Measurements from ENCODE around the gene SH2D7. TPM values are rescaled to one million over a fixed set of nuclear protein-coding genes. Genes with fewer than 3 reads are reported as not detected.

The SH2D7 gene
- total RNA-seq, 1 experiment from 2014 or later, result not detected

DNA sequence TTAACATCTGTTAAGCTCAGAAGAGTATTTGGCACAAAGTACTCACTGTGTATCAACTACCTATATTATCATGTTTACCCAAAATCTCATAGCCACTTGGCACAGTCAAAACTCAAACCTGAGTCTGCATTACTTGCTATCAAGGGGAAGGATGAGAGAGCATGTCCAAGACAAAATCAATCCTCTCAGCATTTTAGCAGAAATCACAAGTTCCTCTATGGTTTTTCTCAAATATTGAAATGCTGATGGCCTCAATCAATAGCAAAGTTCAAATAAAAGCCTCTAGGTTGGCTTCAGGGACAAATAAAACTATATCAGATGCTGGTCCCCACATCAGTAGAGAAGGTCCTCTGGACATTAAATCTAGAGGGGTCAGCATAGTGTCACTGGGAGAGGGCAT is 29.1 kb upstream of the SH2D7 start:
- Histone ChIP-seq H3K9me2 (ENCODE audit: insufficient read depth) (no peaks in the 10 kb centered on the region), H3K9me3 (ENCODE audit: insufficient read depth, low read depth) (no peaks in the 10 kb centered on the region), H3K27ac (no peak overlapping the region), H3K36me3 (ENCODE audit: low read depth) (no peaks in the 10 kb centered on the region), H3F3A (ENCODE audit: insufficient read depth, low read depth) (peaks cover 15% of the 10 kb centered on the region; the same call in 1 of the 2 replicates), H3K4me3 (no peak overlapping the region), H3K27me3 (ENCODE audit: insufficient read depth, low read depth) (no peaks in the 10 kb centered on the region), H3K4me1 (replicated peaks; ENCODE audit: insufficient read depth) (peaks cover 58% of the 10 kb centered on the region), H4K20me1 (ENCODE audit: insufficient read depth) (no peaks in the 10 kb centered on the region; the same call in 1 of the 2 replicates), H2AFZ (no peak overlapping the region), H3K79me2 (ENCODE audit: low read depth) (peaks cover 23% of the 10 kb centered on the region), H3K4me2 (no peak overlapping the region)
- no peak for DNase-seq
- POLR2A ChIA-PET (ENCODE audit: unreplicated experiment), result interaction anchor here (0.7 kb wide), 1 partner anchor 55 kb away, joined by 4 read pairs; no protein-coding TSS in a partner anchor
- TF ChIP-seq CTCF (conservative IDR thresholded peaks at IDR 0.05) (no peak), EZH2 (IDR thresholded peaks at IDR 0.05; ENCODE audit: low read depth) (no peak)
- intact Hi-C loops (cut with micrococcal nuclease; ENCODE audit: unreplicated experiment), result no loop called here
- CTCF ChIA-PET, result no interaction called here
- no TSS peak for BruUV-seq (replicated peaks)

GRCh38 chr15:78063970-78064385 is 28.4 kb upstream of the SH2D7 start:
- no peaks in the 10 kb centered on the region; the same call in 1 of the 2 replicates for H4K20me1 ChIP-seq (ENCODE audit: insufficient read depth)
- CTCF ChIA-PET, result no interaction called here
- H3K4me1 ChIP-seq (replicated peaks; ENCODE audit: insufficient read depth), result peaks cover 52% of the 10 kb centered on the region
- H3K9me2 ChIP-seq (ENCODE audit: insufficient read depth), result no peaks in the 10 kb centered on the region
- H3K27me3 ChIP-seq (ENCODE audit: insufficient read depth, low read depth), result no peaks in the 10 kb centered on the region
- H3K9me3 ChIP-seq (ENCODE audit: insufficient read depth, low read depth), result no peaks in the 10 kb centered on the region
- intact Hi-C loops (cut with micrococcal nuclease; ENCODE audit: unreplicated experiment), result no loop called here
- no peak overlapping the region for H3K4me2 ChIP-seq
- no peaks in the 10 kb centered on the region for H3K36me3 ChIP-seq (ENCODE audit: low read depth)
- BruUV-seq (replicated peaks), result no TSS peak
- H2AFZ ChIP-seq, result no peak overlapping the region
- peaks cover 23% of the 10 kb centered on the region for H3K79me2 ChIP-seq (ENCODE audit: low read depth)
- no peak overlapping the region for H3K27ac ChIP-seq
- H3K4me3 ChIP-seq, result no peak overlapping the region
- H3F3A ChIP-seq (ENCODE audit: insufficient read depth, low read depth), result peaks cover 15% of the 10 kb centered on the region; the same call in 1 of the 2 replicates
- TF ChIP-seq CTCF (conservative IDR thresholded peaks at IDR 0.05), result no peak
- no peak for TF ChIP-seq EZH2 (IDR thresholded peaks at IDR 0.05; ENCODE audit: low read depth)
- no peak for DNase-seq
- POLR2A ChIA-PET (ENCODE audit: unreplicated experiment), result no interaction called here

- H3F3A ChIP-seq (ENCODE audit: insufficient read depth, low read depth), result peaks cover 15% of the 10 kb centered on the region; the same call in 1 of the 2 replicates
- peak overlapping the region; percentile 56 for H3K4me2 ChIP-seq
- no peak overlapping the region for H2AFZ ChIP-seq
- POLR2A ChIA-PET (ENCODE audit: unreplicated experiment), result no interaction called here
- no peaks in the 10 kb centered on the region for H3K9me3 ChIP-seq (ENCODE audit: insufficient read depth, low read depth)
- H3K9me2 ChIP-seq (ENCODE audit: insufficient read depth), result no peaks in the 10 kb centered on the region
- DNase-seq, result no peak
- CTCF ChIA-PET, result no interaction called here
- H3K79me2 ChIP-seq (ENCODE audit: low read depth), result peaks cover 23% of the 10 kb centered on the region
- H3K27ac ChIP-seq, result peak overlapping the region; percentile 66
- intact Hi-C loops (cut with micrococcal nuclease; ENCODE audit: unreplicated experiment), result no loop called here
- H3K4me1 ChIP-seq (replicated peaks; ENCODE audit: insufficient read depth), result peaks cover 48% of the 10 kb centered on the region
- H4K20me1 ChIP-seq (ENCODE audit: insufficient read depth), result no peaks in the 10 kb centered on the region; the same call in 1 of the 2 replicates
- BruUV-seq (replicated peaks), result no TSS peak
- no peaks in the 10 kb centered on the region for H3K27me3 ChIP-seq (ENCODE audit: insufficient read depth, low read depth)
- H3K36me3 ChIP-seq (ENCODE audit: low read depth), result no peaks in the 10 kb centered on the region
- H3K4me3 ChIP-seq, result no peak overlapping the region
- TF ChIP-seq EZH2 (IDR thresholded peaks at IDR 0.05; ENCODE audit: low read depth) (no peak), CTCF (conservative IDR thresholded peaks at IDR 0.05) (no peak)
These were observed 27.8 kb upstream of the SH2D7 start for GRCh38 chr15:78064544-78064943.
